ENCODE data around the gene FGFRL1.

DNA sequence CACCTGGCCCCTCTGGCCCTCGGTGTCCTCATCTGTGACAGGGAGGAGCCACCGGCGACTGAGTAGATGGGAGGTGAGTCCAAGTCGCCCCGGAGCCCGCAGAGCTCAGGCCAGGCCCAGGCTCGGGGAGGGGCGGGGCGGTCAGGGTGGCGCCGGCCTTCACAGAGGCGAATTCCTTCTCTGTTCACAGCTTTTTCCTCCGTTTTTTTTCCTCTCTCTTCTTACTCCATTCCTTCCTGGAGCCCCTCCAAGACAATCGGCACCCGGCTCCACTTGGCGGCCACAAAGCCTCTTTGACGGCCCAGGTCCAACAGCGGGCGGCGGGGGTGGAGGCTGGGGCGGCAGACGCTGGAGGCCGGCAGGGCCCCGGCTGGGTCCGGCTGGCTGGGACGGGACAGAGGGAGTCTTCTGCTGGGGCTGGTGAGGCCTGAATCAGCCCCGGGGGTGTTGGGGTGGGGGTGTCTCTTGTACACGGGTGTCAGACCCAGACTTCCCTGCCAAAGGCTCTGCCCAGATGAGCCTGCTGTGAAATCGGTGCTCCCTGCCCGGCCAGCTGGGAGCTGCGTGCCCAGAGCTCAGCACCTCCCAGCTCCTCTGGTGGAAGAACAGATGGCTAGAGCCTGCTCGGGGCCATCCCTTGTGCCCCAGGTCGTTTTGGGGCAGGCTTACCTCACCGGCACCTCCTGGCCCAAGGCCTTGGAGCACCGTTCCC is 22.6 kb downstream of the FGFRL1 start:
- TF ChIP-seq, protein P1, sequence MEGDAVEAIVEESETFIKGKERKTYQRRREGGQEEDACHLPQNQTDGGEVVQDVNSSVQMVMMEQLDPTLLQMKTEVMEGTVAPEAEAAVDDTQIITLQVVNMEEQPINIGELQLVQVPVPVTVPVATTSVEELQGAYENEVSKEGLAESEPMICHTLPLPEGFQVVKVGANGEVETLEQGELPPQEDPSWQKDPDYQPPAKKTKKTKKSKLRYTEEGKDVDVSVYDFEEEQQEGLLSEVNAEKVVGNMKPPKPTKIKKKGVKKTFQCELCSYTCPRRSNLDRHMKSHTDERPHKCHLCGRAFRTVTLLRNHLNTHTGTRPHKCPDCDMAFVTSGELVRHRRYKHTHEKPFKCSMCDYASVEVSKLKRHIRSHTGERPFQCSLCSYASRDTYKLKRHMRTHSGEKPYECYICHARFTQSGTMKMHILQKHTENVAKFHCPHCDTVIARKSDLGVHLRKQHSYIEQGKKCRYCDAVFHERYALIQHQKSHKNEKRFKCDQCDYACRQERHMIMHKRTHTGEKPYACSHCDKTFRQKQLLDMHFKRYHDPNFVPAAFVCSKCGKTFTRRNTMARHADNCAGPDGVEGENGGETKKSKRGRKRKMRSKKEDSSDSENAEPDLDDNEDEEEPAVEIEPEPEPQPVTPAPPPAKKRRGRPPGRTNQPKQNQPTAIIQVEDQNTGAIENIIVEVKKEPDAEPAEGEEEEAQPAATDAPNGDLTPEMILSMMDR (IDR thresholded peaks at IDR 0.05) = no peak
- no peak for TF ChIP-seq POLR2A (IDR thresholded peaks at IDR 0.05)

Measured in right lobe of liver (tissue), 4 donors.